Stimulated activated naive CD8-positive, alpha-beta T cell treated with anti-CD3 and anti-CD28 coated beads, Interleukin-15, Interleukin-2, amounts not matched to agents 100 U/mL and 50 U/mL, for 24 hours (primary cell): ENCODE data around the gene CHRNA4.

Source experiments
- ATAC-seq: fragments of 150-1000 bp; cut with Tn5 transposase; one replicate; pipeline ENCODE4 v1.10.0; 2021
- DNase-seq: peaks from one replicate; pipeline ENCODE4 v3.0.0; 2021

The CHRNA4 gene

GRCh38 chr20:63333241-63333836 lies 27.8 kb downstream of the CHRNA4 start:
- DNase-seq (no peak), ATAC-seq (no peak)

DNA sequence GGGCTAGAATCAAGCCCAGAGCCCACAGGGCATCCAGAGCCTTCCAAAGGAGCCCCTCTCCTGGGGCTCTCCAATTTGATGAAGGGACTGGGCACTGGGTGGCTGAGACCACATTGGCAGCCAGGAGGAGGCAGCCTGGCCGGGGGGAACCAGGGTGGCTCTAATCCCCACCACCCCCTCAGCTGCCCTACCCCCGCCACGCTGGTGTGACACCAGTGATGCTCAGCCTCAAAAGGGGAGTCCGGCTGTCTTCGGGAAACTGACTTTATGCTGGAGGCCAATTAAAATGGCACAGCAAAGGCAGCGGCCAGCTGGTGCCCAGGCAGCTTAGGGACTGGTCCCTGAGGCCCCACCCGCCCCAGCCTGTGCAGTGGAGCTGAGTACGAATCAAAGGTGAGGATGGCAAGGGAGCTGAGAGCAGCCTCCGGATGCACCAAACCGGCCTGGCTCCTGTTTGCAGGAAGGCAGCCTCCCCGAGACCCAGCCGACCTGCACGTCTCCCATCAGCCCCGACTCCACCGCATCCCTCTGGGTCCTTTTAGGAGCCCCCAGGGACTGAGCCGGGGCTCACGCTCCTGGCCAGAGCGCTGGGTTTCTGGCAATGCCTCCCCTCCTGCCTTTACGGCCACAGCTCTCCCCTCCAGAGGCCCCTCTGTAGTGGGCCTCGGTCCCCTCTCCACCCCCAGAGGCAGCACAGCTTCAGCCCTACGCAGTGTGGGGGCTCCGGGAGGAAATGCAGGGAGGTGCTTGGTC lies 28.5 kb downstream of the CHRNA4 start:
- no peak for DNase-seq
- ATAC-seq: no peak

GRCh38 chr20:63331741-63332400 lies 29.3 kb downstream of the CHRNA4 start:
- ATAC-seq: no peak
- DNase-seq: no peak

- no peak for DNase-seq
- no peak for ATAC-seq
Observed at GRCh38 chr20:63330940-63331339, 30.2 kb downstream of the CHRNA4 start.

GRCh38 chr20:63330084-63330760 lies 30.9 kb downstream of the CHRNA4 start:
- no peak for ATAC-seq
- DNase-seq: no peak

GRCh38 chr20:63329331-63330083 lies 31.6 kb downstream of the CHRNA4 start:
- ATAC-seq (peak; percentile 6), DNase-seq (no peak)

GRCh38 chr20:63328718-63329275 lies 32.4 kb downstream of the CHRNA4 start:
- DNase-seq: no peak
- no peak for ATAC-seq

- DNase-seq (no peak), ATAC-seq (no peak)
Observed at GRCh38 chr20:63328026-63328700, 33.0 kb downstream of the CHRNA4 start.

GRCh38 chr20:63327231-63327745 lies 33.9 kb downstream of the CHRNA4 start:
- ATAC-seq (no peak), DNase-seq (no peak)

- DNase-seq (no peak), ATAC-seq (no peak)
Observed at GRCh38 chr20:63326314-63327230, 34.6 kb downstream of the CHRNA4 start.

GRCh38 chr20:63325554-63326313 lies 35.4 kb downstream of the CHRNA4 start:
- ATAC-seq (no peak), DNase-seq (no peak)

GRCh38 chr20:63325021-63325471 lies 36.1 kb downstream of the CHRNA4 start:
- DNase-seq: no peak

DNA sequence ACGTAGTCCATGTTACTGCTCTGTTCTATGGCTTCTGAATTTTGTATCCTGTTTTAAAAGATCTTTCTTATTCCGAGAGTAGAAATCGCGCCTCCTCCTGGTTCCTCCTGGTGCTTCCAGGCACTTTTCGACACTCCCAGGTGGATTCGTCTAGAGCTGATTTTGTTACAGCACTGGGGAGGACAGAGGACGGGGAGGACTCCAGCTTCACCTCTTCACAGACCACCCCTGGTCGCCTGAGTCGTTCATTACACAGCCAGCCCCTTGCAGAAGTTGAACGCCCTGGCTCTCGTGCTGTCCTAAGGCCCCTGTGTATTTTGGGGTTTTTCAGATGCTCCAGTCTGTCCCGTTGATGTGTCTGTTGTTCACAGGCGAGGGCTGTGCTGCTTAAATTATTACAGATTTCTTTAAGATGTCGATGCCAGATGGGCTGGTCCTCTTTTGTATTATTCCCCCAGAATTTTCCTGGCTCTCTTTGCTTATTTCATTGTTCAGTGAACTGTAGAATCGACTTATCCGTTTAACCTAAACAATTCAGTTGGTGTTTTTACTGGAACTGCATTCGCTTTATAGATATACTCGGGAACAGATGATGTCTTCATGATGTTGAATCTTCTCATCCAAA lies 37.7 kb downstream of the CHRNA4 start:
- ATAC-seq (no peak), DNase-seq (no peak)

More at GRCh38 chr20:63325021-63325471, 36.1 kb downstream of the CHRNA4 start:
- no peak for ATAC-seq

GRCh38 chr20:63322933-63323273 lies 38.2 kb downstream of the CHRNA4 start:
- ATAC-seq (no peak), DNase-seq (no peak)

DNA sequence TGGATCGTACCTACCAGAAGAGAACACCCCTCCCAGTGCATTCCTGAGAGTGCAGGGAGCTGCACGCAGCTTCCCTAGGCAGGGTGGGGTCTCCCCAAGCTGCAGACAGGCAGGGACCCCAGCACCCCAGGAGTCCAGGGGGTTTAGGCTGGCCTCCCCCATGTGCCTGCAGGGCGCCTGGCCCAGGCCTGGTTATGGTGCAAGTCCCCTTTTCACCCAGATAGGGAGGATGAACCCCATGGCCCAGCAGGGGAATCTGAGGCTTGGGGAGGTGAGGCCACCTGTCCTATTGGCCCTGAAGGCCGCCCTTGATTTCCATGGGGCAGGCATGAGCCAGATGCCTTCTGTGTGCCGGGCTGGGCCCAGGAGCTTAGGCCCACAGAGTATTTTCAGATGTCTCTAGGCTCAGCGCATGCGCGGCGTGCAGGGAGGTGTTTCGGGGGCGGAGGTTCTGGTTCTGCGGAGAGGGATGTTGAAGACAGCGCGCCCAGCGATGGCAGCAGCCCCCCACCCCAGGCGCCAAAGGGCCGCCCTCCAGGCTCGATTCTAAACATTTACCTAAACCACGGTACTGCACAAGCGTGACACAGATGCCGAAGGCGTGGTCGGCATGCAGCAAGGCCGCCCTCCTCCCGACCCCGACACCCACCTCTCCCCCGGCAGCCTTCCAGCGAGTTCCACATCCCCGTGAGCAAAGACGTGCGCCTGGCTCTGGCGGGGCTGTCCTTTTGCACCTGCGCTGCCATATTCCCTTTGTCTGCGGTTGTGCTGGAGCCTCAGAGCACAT lies 38.8 kb downstream of the CHRNA4 start:
- no peak for DNase-seq
- ATAC-seq: no peak

DNA sequence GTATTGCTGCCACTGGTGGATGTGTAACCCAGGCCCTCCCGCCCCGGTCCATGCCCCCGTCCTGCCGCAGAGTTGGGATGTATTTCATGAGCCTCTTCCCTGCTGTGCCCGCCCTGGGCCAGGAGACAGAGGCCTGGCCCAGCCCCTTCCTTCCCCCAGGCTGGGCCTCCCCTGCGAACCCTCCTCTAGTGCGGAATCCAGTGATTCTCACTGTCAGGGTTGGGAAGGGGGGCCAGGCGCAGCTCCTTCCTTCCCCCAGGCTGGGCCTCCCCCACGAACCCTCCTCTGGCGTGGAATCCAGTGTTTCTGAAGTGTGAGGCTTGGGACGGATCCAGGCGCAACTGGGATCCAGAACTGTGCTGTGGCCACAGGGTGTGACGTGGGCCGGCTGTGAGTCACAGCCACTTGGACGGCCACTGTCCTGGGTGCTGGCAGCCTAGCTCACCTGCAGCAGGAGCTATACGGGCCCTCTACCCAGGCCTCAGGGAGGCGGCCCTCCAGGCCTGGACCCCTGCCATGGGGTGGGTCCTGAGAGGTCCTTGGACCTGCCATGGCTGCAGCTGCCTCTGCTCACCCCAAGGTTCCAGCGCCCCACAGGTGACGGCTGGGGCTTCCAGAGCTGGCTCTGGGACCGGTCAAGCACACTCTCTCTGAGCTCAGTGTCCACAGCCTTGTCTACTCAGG lies 39.9 kb downstream of the CHRNA4 start:
- DNase-seq (no peak), ATAC-seq (no peak)

- ATAC-seq: no peak
- DNase-seq: no peak
Observed at GRCh38 chr20:63320616-63321147, 40.5 kb downstream of the CHRNA4 start.
